Measurements from ENCODE around the gene LCN2.

Gene LCN2

DNA sequence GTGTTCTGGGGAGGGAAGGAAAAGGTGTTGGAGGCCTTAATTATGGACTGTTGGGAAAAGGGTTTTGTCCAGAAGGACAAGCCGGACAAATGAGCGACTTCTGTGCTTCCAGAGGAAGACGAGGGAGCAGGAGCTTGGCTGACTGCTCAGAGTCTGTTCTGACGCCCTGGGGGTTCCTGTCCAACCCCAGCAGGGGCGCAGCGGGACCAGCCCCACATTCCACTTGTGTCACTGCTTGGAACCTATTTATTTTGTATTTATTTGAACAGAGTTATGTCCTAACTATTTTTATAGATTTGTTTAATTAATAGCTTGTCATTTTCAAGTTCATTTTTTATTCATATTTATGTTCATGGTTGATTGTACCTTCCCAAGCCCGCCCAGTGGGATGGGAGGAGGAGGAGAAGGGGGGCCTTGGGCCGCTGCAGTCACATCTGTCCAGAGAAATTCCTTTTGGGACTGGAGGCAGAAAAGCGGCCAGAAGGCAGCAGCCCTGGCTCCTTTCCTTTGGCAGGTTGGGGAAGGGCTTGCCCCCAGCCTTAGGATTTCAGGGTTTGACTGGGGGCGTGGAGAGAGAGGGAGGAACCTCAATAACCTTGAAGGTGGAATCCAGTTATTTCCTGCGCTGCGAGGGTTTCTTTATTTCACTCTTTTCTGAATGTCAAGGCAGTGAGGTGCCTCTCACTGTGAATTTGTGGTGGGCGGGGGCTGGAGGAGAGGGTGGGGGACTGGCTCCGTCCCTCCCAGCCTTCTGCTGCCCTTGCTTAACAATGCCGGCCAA, 40.8 kb upstream of the LCN2 start:
- TF ChIP-seq SIN3A (IDR thresholded peaks at IDR 0.05; ENCODE audit: borderline replicate concordance, insufficient read depth, low read length) = no peak
- TF ChIP-seq, protein P1, sequence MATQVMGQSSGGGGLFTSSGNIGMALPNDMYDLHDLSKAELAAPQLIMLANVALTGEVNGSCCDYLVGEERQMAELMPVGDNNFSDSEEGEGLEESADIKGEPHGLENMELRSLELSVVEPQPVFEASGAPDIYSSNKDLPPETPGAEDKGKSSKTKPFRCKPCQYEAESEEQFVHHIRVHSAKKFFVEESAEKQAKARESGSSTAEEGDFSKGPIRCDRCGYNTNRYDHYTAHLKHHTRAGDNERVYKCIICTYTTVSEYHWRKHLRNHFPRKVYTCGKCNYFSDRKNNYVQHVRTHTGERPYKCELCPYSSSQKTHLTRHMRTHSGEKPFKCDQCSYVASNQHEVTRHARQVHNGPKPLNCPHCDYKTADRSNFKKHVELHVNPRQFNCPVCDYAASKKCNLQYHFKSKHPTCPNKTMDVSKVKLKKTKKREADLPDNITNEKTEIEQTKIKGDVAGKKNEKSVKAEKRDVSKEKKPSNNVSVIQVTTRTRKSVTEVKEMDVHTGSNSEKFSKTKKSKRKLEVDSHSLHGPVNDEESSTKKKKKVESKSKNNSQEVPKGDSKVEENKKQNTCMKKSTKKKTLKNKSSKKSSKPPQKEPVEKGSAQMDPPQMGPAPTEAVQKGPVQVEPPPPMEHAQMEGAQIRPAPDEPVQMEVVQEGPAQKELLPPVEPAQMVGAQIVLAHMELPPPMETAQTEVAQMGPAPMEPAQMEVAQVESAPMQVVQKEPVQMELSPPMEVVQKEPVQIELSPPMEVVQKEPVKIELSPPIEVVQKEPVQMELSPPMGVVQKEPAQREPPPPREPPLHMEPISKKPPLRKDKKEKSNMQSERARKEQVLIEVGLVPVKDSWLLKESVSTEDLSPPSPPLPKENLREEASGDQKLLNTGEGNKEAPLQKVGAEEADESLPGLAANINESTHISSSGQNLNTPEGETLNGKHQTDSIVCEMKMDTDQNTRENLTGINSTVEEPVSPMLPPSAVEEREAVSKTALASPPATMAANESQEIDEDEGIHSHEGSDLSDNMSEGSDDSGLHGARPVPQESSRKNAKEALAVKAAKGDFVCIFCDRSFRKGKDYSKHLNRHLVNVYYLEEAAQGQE (IDR thresholded peaks at IDR 0.05; ENCODE audit: insufficient read depth in 1 of 2, low read depth in 2 of 2, low read length in 2 of 2) = no peak
- TF ChIP-seq TAF1 (IDR thresholded peaks at IDR 0.05; ENCODE audit: borderline replicate concordance, insufficient read depth, low read length) = no peak
- no peak for TF ChIP-seq POLR2AphosphoS5 (IDR thresholded peaks at IDR 0.05; ENCODE audit: low read depth, low read length)
- TF ChIP-seq FOXP2 (optimal IDR thresholded peaks at IDR 0.05; ENCODE audit: borderline replicate concordance, extremely low read depth, extremely low read length, insufficient read depth) = no peak

- no peak for TF ChIP-seq POLR2AphosphoS5 (IDR thresholded peaks at IDR 0.05; ENCODE audit: low read depth, low read length)
- TF ChIP-seq, protein P1 (IDR thresholded peaks at IDR 0.05; ENCODE audit: insufficient read depth in 1 of 2, low read depth in 2 of 2, low read length in 2 of 2) = no peak
These were observed 40.1 kb upstream of the LCN2 start for GRCh38 chr9:128109050-128109709.

- TF ChIP-seq TAF1 (IDR thresholded peaks at IDR 0.05; ENCODE audit: borderline replicate concordance, insufficient read depth, low read length) (no peak), POLR2AphosphoS5 (IDR thresholded peaks at IDR 0.05; ENCODE audit: low read depth, low read length) (no peak), FOXP2 (optimal IDR thresholded peaks at IDR 0.05; ENCODE audit: borderline replicate concordance, extremely low read depth, extremely low read length, insufficient read depth) (no peak), SIN3A (IDR thresholded peaks at IDR 0.05; ENCODE audit: borderline replicate concordance, insufficient read depth, low read length) (no peak)
- TF ChIP-seq, protein P1 (IDR thresholded peaks at IDR 0.05; ENCODE audit: insufficient read depth in 1 of 2, low read depth in 2 of 2, low read length in 2 of 2) = no peak
These were observed 35.5 kb upstream of the LCN2 start for GRCh38 chr9:128113526-128114325.

- no peak for TF ChIP-seq TAF1 (IDR thresholded peaks at IDR 0.05; ENCODE audit: borderline replicate concordance, insufficient read depth, low read length)
- no peak for TF ChIP-seq POLR2AphosphoS5 (IDR thresholded peaks at IDR 0.05; ENCODE audit: low read depth, low read length)
- TF ChIP-seq, protein P1 (IDR thresholded peaks at IDR 0.05; ENCODE audit: insufficient read depth in 1 of 2, low read depth in 2 of 2, low read length in 2 of 2) = no peak
These were observed 34.7 kb upstream of the LCN2 start for GRCh38 chr9:128114326-128115186.
